Transverse colon (tissue), 4 donors: Measurements from ENCODE around the gene RAD54L. TPM values are rescaled to one million over a fixed set of nuclear protein-coding genes. Genes with fewer than 3 reads are reported as not detected.
"Not testable (repeated sequence)": the region's sequence is repeated elsewhere in the genome, so short reads cannot be mapped to it uniquely, and the experiment has no call there.

ENCODE experiments used
- DNase-seq: peaks from one replicate; pipeline ENCODE4 v3.0.0-alpha.2; 2019
- H3K27ac ChIP-seq, 4 donors: fragments of 200-600 bp; sonication (generic); 2 replicates each; pipeline ENCODE4 v1.5.1; 2016 to 2018; ENCODE audit warnings: inconsistent platforms in 4 of 4
- H3K27me3 ChIP-seq: fragments of 200-600 bp; sonication (generic); 2 replicates; pipeline ENCODE4 v1.5.1; 2017; ENCODE audit warnings: inconsistent platforms
- H3K36me3 ChIP-seq, 4 donors: fragments of 200-600 bp; sonication (generic); 2 replicates each; pipeline ENCODE4 v1.5.1; 2017 to 2019; ENCODE audit warnings: inconsistent platforms in 4 of 4
- H3K4me1 ChIP-seq, 4 donors: fragments of 200-600 bp; sonication (generic); 2 replicates each; pipeline ENCODE4 v1.5.1; 2017 to 2020; ENCODE audit warnings: inconsistent platforms in 4 of 4
- H3K4me3 ChIP-seq, 4 donors: fragments of 200-600 bp; sonication (generic); 1 replicate in 1 of 4; 2 replicates in 3 of 4; pipeline versions ENCODE4 v1.5.1 to v1.6.1; 2017 to 2019; ENCODE audit warnings: inconsistent platforms in 4 of 4
- H3K9me3 ChIP-seq, 2 donors: fragments of 200-600 bp; sonication (generic); 2 replicates each; pipeline ENCODE4 v1.5.1; 2017 to 2019; ENCODE audit warnings: inconsistent platforms in 2 of 2
- EP300 ChIP-seq: sonication (generic); formaldehyde crosslinking; IDR thresholded peaks from one replicate; pipeline ENCODE4 v1.6.1; 2017; ENCODE audit warnings: antibody characterized with exemption, low read depth
- POLR2A ChIP-seq: fragments of 450-650 bp; IDR thresholded peaks from one replicate; pipeline ENCODE4 v1.6.1; 2016; ENCODE audit warnings: antibody characterized with exemption, mild to moderate bottlenecking, moderate library complexity
- WGBS, 2 donors: methylation state at CpG; one replicate each; pipeline ENCODE4 v1.1.5; 2018; ENCODE audit warnings: low coverage in 1 of 2; 5-methylcytosine and 5-hydroxymethylcytosine counted together
- in situ Hi-C, 4 donors: fragments of 200-750 bp; cut with MboI; loops; one replicate each; pipeline versions ENCODE4 v1.15.0 to v1.15.1; 2017; ENCODE audit warnings: low sequenced_read_pairs in 3 of 4, low pct_ligation_motif_present in 1 of 4, low pct_unique_long_range_greater_than_20kb in 1 of 4
- intact Hi-C: fragments of 100-400 bp; cut with DNase I; formaldehyde crosslinking; loops from one replicate; pipeline ENCODE4 v1.15.1; 2023; ENCODE audit warnings: low total_unique reads
- total RNA-seq, 4 donors: library from RNA; depleted of rRNA; stranded (reverse); fragments of >200 nt; gene quantifications; one replicate each; pipeline ENCODE4 v1.1.0, GENCODE V29; 2016
- TF ChIP-seq, protein P1 (sequence below), 5 experiments: fragments of 200-600 bp in 3 of 5; fragments of 450-650 bp in 2 of 5; sonication (generic) in 3 of 5; IDR thresholded peaks; 1 replicate in 2 of 5; 2 replicates in 3 of 5; pipeline ENCODE4 v1.5.1; 2016 to 2017; ENCODE audit warnings: antibody characterized with exemption in 5 of 5, inconsistent platforms in 3 of 5, mild to moderate bottlenecking in 2 of 5, moderate library complexity in 1 of 5

Gene RAD54L
- total RNA-seq, 4 donors from 2014 or later: 1.3 to 69.9 (median 3.6) TPM

- no peaks in the 10 kb centered on the region for H3K4me1 ChIP-seq
- intact Hi-C loops (no loop called here), in situ Hi-C loops (no loop called here)
- WGBS, 2 donors: 57 to 92% methylated on average over 1 to 3 of the region's 3 CpGs
- no peak overlapping the region for H3K4me3 ChIP-seq
- no peak for TF ChIP-seq EP300
- TF ChIP-seq, protein P1, sequence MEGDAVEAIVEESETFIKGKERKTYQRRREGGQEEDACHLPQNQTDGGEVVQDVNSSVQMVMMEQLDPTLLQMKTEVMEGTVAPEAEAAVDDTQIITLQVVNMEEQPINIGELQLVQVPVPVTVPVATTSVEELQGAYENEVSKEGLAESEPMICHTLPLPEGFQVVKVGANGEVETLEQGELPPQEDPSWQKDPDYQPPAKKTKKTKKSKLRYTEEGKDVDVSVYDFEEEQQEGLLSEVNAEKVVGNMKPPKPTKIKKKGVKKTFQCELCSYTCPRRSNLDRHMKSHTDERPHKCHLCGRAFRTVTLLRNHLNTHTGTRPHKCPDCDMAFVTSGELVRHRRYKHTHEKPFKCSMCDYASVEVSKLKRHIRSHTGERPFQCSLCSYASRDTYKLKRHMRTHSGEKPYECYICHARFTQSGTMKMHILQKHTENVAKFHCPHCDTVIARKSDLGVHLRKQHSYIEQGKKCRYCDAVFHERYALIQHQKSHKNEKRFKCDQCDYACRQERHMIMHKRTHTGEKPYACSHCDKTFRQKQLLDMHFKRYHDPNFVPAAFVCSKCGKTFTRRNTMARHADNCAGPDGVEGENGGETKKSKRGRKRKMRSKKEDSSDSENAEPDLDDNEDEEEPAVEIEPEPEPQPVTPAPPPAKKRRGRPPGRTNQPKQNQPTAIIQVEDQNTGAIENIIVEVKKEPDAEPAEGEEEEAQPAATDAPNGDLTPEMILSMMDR (IDR thresholded peaks at IDR 0.05): no peak
- H3K27me3 ChIP-seq: no peaks in the 10 kb centered on the region
- no peaks in the 10 kb centered on the region for H3K9me3 ChIP-seq
- no peak overlapping the region for H3K27ac ChIP-seq
- no peak for DNase-seq
- peaks cover 0 to 52% (median 28%) of the 10 kb centered on the region in 4 donors for H3K36me3 ChIP-seq
Observed at GRCh38 chr1:46315669-46316403, 68.3 kb downstream of the RAD54L start.

- in situ Hi-C loops: no loop called here
- H3K36me3 ChIP-seq: peaks cover 0 to 37% (median 19%) of the 10 kb centered on the region in 4 donors
- H3K27ac ChIP-seq: no peak overlapping the region
- intact Hi-C loops: no loop called here
- no peaks in the 10 kb centered on the region for H3K27me3 ChIP-seq
- no peak for DNase-seq
- 95% methylated on average over 1 of the region's 1 CpG; no CpG with 5 or more reads in 1 of the 2 donors for WGBS, 2 donors
- no peak for TF ChIP-seq EP300
- TF ChIP-seq POLR2A: no peak
- no peaks in the 10 kb centered on the region for H3K4me1 ChIP-seq
- H3K4me3 ChIP-seq: no peak overlapping the region
- H3K9me3 ChIP-seq: no peaks in the 10 kb centered on the region
Observed at GRCh38 chr1:46317323-46317722, 69.8 kb downstream of the RAD54L start.

DNA sequence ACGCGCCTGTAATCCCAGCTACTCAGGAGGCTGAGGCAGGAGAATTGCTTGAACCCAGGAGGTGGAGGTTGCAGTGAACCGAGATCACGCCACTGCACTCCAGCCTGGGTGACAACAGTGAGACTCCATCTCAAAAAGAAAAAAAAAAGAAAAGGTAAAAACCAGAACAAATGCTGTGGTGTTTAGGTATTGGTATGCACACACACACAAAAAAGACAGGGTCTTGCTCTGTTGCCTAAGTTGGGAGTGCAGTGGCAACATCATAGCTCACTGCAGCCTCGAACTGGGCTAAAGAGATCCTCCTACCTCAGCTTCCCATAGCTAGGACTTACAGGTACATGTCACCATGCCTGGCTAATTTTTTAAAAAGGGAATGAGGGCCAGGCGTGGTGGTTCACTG is 71.7 kb downstream of the RAD54L start:
- in situ Hi-C loops, H3K27me3 ChIP-seq, DNase-seq, H3K27ac ChIP-seq, H3K4me3 ChIP-seq, H3K9me3 ChIP-seq, intact Hi-C loops, H3K4me1 ChIP-seq: not testable (repeated sequence)
- 83 to 92% methylated on average over 3 to 6 of the region's 6 CpGs for WGBS, 2 donors
- peaks cover 0 to 17% (median 8%) of the 10 kb centered on the region in 4 donors for H3K36me3 ChIP-seq

- H3K4me1 ChIP-seq, in situ Hi-C loops, DNase-seq, H3K27ac ChIP-seq, intact Hi-C loops, H3K9me3 ChIP-seq, H3K4me3 ChIP-seq, H3K27me3 ChIP-seq: not testable (repeated sequence)
- 60 to 90% methylated on average over 1 to 13 of the region's 13 CpGs for WGBS, 2 donors
- H3K36me3 ChIP-seq: peaks cover 0 to 12% (median 5%) of the 10 kb centered on the region in 4 donors
Observed at GRCh38 chr1:46319960-46320914, 72.7 kb downstream of the RAD54L start.

DNA sequence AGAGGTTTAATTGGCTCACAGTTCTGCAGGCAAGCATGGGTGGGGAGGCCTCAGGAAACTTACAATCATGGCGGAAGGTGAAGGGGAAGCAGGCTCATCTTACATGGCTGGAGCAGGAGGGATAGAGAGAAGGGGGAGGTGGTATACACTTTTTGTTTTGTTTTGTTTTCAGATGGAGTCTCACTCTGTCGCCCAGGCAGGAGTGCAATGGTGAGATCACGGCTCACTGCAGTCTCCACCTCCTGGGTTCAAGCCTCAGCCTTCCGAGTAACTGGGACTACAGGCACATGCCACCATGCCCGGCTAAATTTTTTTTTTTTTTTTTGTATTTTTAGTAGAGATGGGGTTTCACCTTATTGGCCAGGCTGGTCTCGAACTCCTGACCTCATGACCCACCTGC is 74.6 kb downstream of the RAD54L start:
- H3K36me3 ChIP-seq, intact Hi-C loops, DNase-seq, H3K27ac ChIP-seq, H3K4me3 ChIP-seq, in situ Hi-C loops, H3K4me1 ChIP-seq, H3K27me3 ChIP-seq, H3K9me3 ChIP-seq: not testable (repeated sequence)
- WGBS, 2 donors: 87 to 100% methylated on average over 2 to 6 of the region's 6 CpGs

GRCh38 chr1:46325285-46326076 is 77.9 kb downstream of the RAD54L start:
- peak overlapping the region in 2 of 4 donors; percentile 22 to 37 for H3K27ac ChIP-seq
- WGBS, 2 donors: 77 to 82% methylated on average over 8 to 11 of the region's 11 CpGs
- H3K36me3 ChIP-seq, H3K9me3 ChIP-seq, H3K4me1 ChIP-seq, H3K4me3 ChIP-seq, intact Hi-C loops, DNase-seq, in situ Hi-C loops, H3K27me3 ChIP-seq: not testable (repeated sequence)

Other genes with a start within 250 kb of the RAD54L start
- 1 to 10 TPM; 3.0 to 5.9 (median 4.7) TPM for gene PIK3R3, start 115.1 kb upstream of the RAD54L start, total RNA-seq
- gene TSPAN1, start 72.7 kb upstream of the RAD54L start, total RNA-seq: 1,000 to 10,000 TPM in 2 of 4 donors, 100 to 1,000 TPM in 2; 228 to 1,657 (median 1,038) TPM
- gene P3R3URF, start 71.3 kb upstream of the RAD54L start, total RNA-seq: not detected
- 10 to 100 TPM; 13.3 to 35.5 (median 27.6) TPM for gene POMGNT1, start 49.3 kb upstream of the RAD54L start, total RNA-seq
- 1 to 10 TPM in 3 of 4 donors, not detected in 1; 1.9 to 7.0 (median 2.3) TPM for gene LURAP1, start 44.4 kb upstream of the RAD54L start, total RNA-seq
- gene LRRC41, start 55.9 kb downstream of the RAD54L start, total RNA-seq: 10 to 100 TPM; 43.4 to 64.3 (median 60.5) TPM
- 100 to 1,000 TPM; 108 to 575 (median 330) TPM for gene UQCRH, start 55.9 kb downstream of the RAD54L start, total RNA-seq
- 10 to 100 TPM in 2 of 4 donors, 1 to 10 TPM in 2; 5.6 to 19.7 (median 12.9) TPM for gene NSUN4, start 93.0 kb downstream of the RAD54L start, total RNA-seq
- 100 to 1,000 TPM in 2 of 4 donors, 10 to 100 TPM in 2; 90.8 to 349 (median 141) TPM for gene FAAH, start 146.6 kb downstream of the RAD54L start, total RNA-seq
- gene DMBX1, start 242.1 kb downstream of the RAD54L start, total RNA-seq: not detected